HepG2 (cell line): ENCODE measurements around the gene BCAS1. TPM values are rescaled to one million over a fixed set of nuclear protein-coding genes. Genes with fewer than 3 reads are reported as not detected.
A peak's percentile ranks its signal among the peaks of the same experiment; 100 is the strongest.

Source experiments
- AHR ChIP-seq: IDR thresholded peaks from 2 replicates; pipeline ENCODE4 v1.6.1; 2018; ENCODE audit warnings: missing genetic modification reagents, missing compliant biosample characterization
- CBX2 ChIP-seq, 2 experiments: fragments of 200-600 bp in 1 of 2; sonication (generic); formaldehyde crosslinking in 1 of 2; IDR thresholded peaks; 2 replicates each; pipeline versions ENCODE4 v1.7.0 to v1.8.1; 2018 to 2022; ENCODE audit warnings: low read depth in 2 of 2, low read length in 1 of 2, mild to moderate bottlenecking in 1 of 2, missing genetic modification reagents in 1 of 2
- CENPX ChIP-seq: sonication (generic); formaldehyde crosslinking; IDR thresholded peaks from 2 replicates; pipeline ENCODE4 v1.9.0; 2021; ENCODE audit warnings: mild to moderate bottlenecking, missing genetic modification reagents, moderate library complexity
- MAFF ChIP-seq: IDR thresholded peaks from 2 replicates; pipeline ENCODE4 v1.6.1; 2011; ENCODE audit warnings: low read depth, low read length, improper control_type of control experiment
- NPAS2 ChIP-seq: sonication (generic); formaldehyde crosslinking; IDR thresholded peaks from 2 replicates; pipeline ENCODE4 v1.8.0; 2022; ENCODE audit warnings: mild to moderate bottlenecking, missing genetic modification reagents, borderline replicate concordance
- PHF5A ChIP-seq: IDR thresholded peaks from one replicate; pipeline ENCODE4 v1.6.1; 2018; ENCODE audit warnings: low read depth, missing genetic modification reagents; ENCODE audit not compliant: unreplicated experiment
- U2AF2 ChIP-seq: fragments of 200-400 bp; formaldehyde crosslinking; IDR thresholded peaks from 2 replicates; pipeline ENCODE4 v1.6.1; 2017; ENCODE audit warnings: low read depth, mild to moderate bottlenecking, low read length
- ZNF101 ChIP-seq: sonication (generic); formaldehyde crosslinking; IDR thresholded peaks from 2 replicates; pipeline ENCODE4 v1.4.0; 2020; ENCODE audit warnings: mild to moderate bottlenecking, low read depth, missing genetic modification reagents, borderline replicate concordance
- ZNF670 ChIP-seq: sonication (generic); formaldehyde crosslinking; IDR thresholded peaks from 2 replicates; pipeline ENCODE4 v1.8.0; 2022; ENCODE audit warnings: mild to moderate bottlenecking, missing genetic modification reagents, borderline replicate concordance
- ZNF709 ChIP-seq: sonication (generic); formaldehyde crosslinking; IDR thresholded peaks from 2 replicates; pipeline ENCODE4 v1.5.0; 2020; ENCODE audit warnings: mild to moderate bottlenecking, missing genetic modification reagents
- ZNF788 ChIP-seq: sonication (generic); formaldehyde crosslinking; IDR thresholded peaks from 2 replicates; pipeline ENCODE4 v1.5.0; 2020; ENCODE audit warnings: mild to moderate bottlenecking, missing genetic modification reagents, borderline replicate concordance
- polyA plus RNA-seq, 8 experiments: library from polyadenylated mRNA; depleted of rRNA in 3 of 8; stranded (reverse) in 7 of 8; unstranded in 1 of 8; fragments of >200 nt; fragmentation: Illumina TruSeq in 4 of 8; extraction: Trizol in 4 of 8; gene quantifications; 2 replicates each; pipeline versions ENCODE4 v1.2.1 to v1.2.3, GENCODE V29; 2011 to 2016; ENCODE audit warnings: low read depth in 4 of 8, missing spikeins in 1 of 8, mixed read lengths in 1 of 8; ENCODE audit not compliant: insufficient read depth in 1 of 8
- total RNA-seq, 5 experiments: library from RNA; depleted of rRNA; stranded (reverse); fragments of >200 nt; fragmentation: Illumina TruSeq; extraction: Trizol; gene quantifications; 2 replicates each; pipeline ENCODE4 v1.2.3, GENCODE V29; 2016; ENCODE audit warnings: low read depth in 1 of 5
- TF ChIP-seq, protein P1 (sequence below): sonication (generic); formaldehyde crosslinking; IDR thresholded peaks from 2 replicates; pipeline ENCODE4 v1.5.1; 2020; ENCODE audit warnings: mild to moderate bottlenecking, missing genetic modification reagents
- TF ChIP-seq, protein P2 (sequence below): sonication (generic); formaldehyde crosslinking; IDR thresholded peaks from 2 replicates; pipeline ENCODE4 v1.4.0; 2020; ENCODE audit warnings: mild to moderate bottlenecking, missing genetic modification reagents, borderline replicate concordance
- TF ChIP-seq, protein P3 (sequence below), 2 experiments: sonication (generic) in 1 of 2; formaldehyde crosslinking in 1 of 2; IDR thresholded peaks; 2 replicates each; pipeline versions ENCODE4 v1.4.0 to v1.6.1; 2018 to 2020; ENCODE audit warnings: missing genetic modification reagents in 2 of 2, borderline replicate concordance in 1 of 2, low read depth in 1 of 2, mild to moderate bottlenecking in 1 of 2, missing biosample characterization in 1 of 2
- TF ChIP-seq, protein P4 (sequence below): sonication (generic); formaldehyde crosslinking; IDR thresholded peaks from 2 replicates; pipeline ENCODE4 v1.5.0; 2020; ENCODE audit warnings: missing genetic modification reagents

BCAS1 gene
- total and polyA plus RNA-seq, 2 of the 13 experiments (the other 11 are each of a cell fraction or from before 2014, with no cell fraction given), result 0.55 to 0.91 TPM

DNA sequence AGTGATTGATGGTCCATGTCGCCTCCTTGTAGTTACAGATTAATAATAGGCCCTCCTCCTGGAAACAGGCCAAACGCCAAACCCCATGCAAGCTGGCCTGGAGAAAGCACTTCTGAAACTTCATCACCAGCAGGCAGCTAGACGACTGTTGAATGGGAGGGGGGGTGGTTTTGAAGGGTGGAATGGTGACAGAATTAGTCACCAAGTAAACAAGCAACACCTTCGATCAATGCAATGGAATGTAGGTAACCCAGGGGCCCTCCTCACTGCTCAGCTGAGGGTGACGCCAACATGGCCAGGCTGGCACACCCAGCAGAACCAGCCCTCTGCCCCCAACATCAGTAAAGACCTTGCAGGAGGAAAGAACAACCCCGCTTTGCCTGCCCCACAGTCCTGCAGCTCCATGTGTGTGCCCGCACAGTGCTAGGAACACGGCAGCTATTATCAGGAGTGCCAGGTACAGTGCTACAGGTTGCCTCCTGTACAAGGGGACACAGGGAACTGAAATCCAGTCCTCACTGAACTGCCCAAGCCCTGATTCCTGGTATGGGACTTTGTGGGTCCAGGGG lies 2.7 kb downstream of the BCAS1 start (continued):
- TF ChIP-seq, protein P1, sequence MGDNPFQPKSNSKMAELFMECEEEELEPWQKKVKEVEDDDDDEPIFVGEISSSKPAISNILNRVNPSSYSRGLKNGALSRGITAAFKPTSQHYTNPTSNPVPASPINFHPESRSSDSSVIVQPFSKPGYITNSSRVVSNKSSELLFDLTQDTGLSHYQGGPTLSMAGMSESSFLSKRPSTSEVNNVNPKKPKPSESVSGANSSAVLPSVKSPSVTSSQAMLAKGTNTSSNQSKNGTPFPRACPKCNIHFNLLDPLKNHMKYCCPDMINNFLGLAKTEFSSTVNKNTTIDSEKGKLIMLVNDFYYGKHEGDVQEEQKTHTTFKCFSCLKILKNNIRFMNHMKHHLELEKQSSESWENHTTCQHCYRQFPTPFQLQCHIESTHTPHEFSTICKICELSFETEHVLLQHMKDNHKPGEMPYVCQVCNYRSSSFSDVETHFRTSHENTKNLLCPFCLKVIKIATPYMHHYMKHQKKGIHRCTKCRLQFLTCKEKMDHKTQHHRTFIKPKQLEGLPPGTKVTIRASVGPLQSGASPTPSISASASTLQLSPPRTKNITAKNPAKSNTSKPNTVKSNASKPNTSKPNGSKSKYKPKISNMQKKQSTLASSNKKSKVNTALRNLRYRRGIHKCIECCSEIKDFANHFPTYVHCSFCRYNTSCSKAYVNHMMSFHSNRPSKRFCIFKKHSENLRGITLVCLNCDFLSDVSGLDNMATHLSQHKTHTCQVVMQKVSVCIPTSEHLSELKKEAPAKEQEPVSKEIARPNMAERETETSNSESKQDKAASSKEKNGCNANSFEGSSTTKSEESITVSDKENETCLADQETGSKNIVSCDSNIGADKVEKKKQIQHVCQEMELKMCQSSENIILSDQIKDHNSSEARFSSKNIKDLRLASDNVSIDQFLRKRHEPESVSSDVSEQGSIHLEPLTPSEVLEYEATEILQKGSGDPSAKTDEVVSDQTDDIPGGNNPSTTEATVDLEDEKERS (CRISPR knock-in tag), result no peak
- TF ChIP-seq, protein P2, sequence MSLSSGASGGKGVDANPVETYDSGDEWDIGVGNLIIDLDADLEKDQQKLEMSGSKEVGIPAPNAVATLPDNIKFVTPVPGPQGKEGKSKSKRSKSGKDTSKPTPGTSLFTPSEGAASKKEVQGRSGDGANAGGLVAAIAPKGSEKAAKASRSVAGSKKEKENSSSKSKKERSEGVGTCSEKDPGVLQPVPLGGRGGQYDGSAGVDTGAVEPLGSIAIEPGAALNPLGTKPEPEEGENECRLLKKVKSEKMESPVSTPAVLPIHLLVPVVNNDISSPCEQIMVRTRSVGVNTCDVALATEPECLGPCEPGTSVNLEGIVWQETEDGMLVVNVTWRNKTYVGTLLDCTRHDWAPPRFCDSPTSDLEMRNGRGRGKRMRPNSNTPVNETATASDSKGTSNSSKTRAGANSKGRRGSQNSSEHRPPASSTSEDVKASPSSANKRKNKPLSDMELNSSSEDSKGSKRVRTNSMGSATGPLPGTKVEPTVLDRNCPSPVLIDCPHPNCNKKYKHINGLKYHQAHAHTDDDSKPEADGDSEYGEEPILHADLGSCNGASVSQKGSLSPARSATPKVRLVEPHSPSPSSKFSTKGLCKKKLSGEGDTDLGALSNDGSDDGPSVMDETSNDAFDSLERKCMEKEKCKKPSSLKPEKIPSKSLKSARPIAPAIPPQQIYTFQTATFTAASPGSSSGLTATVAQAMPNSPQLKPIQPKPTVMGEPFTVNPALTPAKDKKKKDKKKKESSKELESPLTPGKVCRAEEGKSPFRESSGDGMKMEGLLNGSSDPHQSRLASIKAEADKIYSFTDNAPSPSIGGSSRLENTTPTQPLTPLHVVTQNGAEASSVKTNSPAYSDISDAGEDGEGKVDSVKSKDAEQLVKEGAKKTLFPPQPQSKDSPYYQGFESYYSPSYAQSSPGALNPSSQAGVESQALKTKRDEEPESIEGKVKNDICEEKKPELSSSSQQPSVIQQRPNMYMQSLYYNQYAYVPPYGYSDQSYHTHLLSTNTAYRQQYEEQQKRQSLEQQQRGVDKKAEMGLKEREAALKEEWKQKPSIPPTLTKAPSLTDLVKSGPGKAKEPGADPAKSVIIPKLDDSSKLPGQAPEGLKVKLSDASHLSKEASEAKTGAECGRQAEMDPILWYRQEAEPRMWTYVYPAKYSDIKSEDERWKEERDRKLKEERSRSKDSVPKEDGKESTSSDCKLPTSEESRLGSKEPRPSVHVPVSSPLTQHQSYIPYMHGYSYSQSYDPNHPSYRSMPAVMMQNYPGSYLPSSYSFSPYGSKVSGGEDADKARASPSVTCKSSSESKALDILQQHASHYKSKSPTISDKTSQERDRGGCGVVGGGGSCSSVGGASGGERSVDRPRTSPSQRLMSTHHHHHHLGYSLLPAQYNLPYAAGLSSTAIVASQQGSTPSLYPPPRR (CRISPR knock-in tag), result peak; percentile 93
- no peak for TF ChIP-seq AHR (CRISPR knock-in tag)
- no peak for TF ChIP-seq U2AF2
- TF ChIP-seq, protein P3, sequence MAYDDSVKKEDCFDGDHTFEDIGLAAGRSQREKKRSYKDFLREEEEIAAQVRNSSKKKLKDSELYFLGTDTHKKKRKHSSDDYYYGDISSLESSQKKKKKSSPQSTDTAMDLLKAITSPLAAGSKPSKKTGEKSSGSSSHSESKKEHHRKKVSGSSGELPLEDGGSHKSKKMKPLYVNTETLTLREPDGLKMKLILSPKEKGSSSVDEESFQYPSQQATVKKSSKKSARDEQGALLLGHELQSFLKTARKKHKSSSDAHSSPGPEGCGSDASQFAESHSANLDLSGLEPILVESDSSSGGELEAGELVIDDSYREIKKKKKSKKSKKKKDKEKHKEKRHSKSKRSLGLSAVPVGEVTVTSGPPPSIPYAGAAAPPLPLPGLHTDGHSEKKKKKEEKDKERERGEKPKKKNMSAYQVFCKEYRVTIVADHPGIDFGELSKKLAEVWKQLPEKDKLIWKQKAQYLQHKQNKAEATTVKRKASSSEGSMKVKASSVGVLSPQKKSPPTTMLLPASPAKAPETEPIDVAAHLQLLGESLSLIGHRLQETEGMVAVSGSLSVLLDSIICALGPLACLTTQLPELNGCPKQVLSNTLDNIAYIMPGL (CRISPR knock-in tag; IDR thresholded peaks at IDR 0.05; ENCODE audit: borderline replicate concordance in 1 of 2, low read depth in 1 of 2), result peak; percentile 37 to 44; a peak in 1 of 4 replicates
- peak; percentile 28; the same call in 1 of the 2 replicates for TF ChIP-seq ZNF788
- TF ChIP-seq ZNF670 (CRISPR knock-in tag), result no peak
- peak; percentile 25; the same call in 1 of the 2 replicates for TF ChIP-seq MAFF
- no peak for TF ChIP-seq CBX2 (IDR thresholded peaks at IDR 0.05; ENCODE audit: low read depth, low read length)
- TF ChIP-seq CBX2 (CRISPR knock-in tag; IDR thresholded peaks at IDR 0.05; ENCODE audit: low read depth), result 0 out of 2 replicates have a peak, but pooled peaks have one; percentile 35
- peak; percentile 63 for TF ChIP-seq PHF5A (CRISPR knock-in tag)
- TF ChIP-seq, protein P4, sequence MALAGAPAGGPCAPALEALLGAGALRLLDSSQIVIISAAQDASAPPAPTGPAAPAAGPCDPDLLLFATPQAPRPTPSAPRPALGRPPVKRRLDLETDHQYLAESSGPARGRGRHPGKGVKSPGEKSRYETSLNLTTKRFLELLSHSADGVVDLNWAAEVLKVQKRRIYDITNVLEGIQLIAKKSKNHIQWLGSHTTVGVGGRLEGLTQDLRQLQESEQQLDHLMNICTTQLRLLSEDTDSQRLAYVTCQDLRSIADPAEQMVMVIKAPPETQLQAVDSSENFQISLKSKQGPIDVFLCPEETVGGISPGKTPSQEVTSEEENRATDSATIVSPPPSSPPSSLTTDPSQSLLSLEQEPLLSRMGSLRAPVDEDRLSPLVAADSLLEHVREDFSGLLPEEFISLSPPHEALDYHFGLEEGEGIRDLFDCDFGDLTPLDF (CRISPR knock-in tag), result no peak
- TF ChIP-seq NPAS2 (CRISPR knock-in tag), result no peak
- TF ChIP-seq CENPX (CRISPR knock-in tag), result no peak
- TF ChIP-seq ZNF101 (CRISPR knock-in tag), result no peak
- TF ChIP-seq ZNF709 (CRISPR knock-in tag), result no peak
